Activated CD4-positive, alpha-beta T cell treated with anti-CD3 and anti-CD28 coated beads for 36 hours (primary cell): Measurements from ENCODE around the gene HID1. TPM values are rescaled to one million over a fixed set of nuclear protein-coding genes. Genes with fewer than 3 reads are reported as not detected.

Experiments used
- ATAC-seq: fragments of 200-7000 bp; cut with Tn5 transposase; one replicate; pipeline ENCODE4 v1.10.0; 2021; ENCODE audit warnings: mild to moderate bottlenecking, moderate library complexity
- CTCF ChIA-PET: fragments of 350-600 bp; sonication (Branson Sonifier 250); formaldehyde crosslinking; loops from one replicate; lab custom pipeline; 2021; ENCODE audit warnings: antibody characterized with exemption; lab: Charles Lee
- POLR2A ChIA-PET: fragments of 350-600 bp; sonication (Branson Sonifier 250); formaldehyde crosslinking; loops from one replicate; lab custom pipeline; 2021; ENCODE audit warnings: antibody characterized with exemption, inconsistent platforms; lab: Charles Lee
- DNase-seq: peaks from one replicate; pipeline ENCODE4 v3.0.0-alpha.2; 2020
- H3K27ac Mint-ChIP-seq: one replicate; pipeline ENCODE4 v1.8.0; 2021; ENCODE audit warnings: mixed read lengths
- H3K27me3 Mint-ChIP-seq: one replicate; pipeline ENCODE4 v1.8.0; 2021; ENCODE audit warnings: mixed read lengths
- H3K36me3 Mint-ChIP-seq: one replicate; pipeline ENCODE4 v1.8.0; 2021; ENCODE audit warnings: low read depth, mixed read lengths
- H3K4me1 Mint-ChIP-seq: one replicate; pipeline ENCODE4 v1.8.0; 2021; ENCODE audit warnings: mixed read lengths
- H3K4me3 Mint-ChIP-seq: one replicate; pipeline ENCODE4 v1.8.0; 2021; ENCODE audit warnings: mild to moderate bottlenecking, moderate library complexity, mixed read lengths
- H3K9me3 Mint-ChIP-seq: one replicate; pipeline ENCODE4 v1.8.0; 2021; ENCODE audit warnings: low read depth, mixed read lengths
- intact Hi-C, 2 experiments: fragments of 100-400 bp; cut with DNase I in 1 of 2; cut with micrococcal nuclease in 1 of 2; formaldehyde crosslinking; loops; one replicate each; pipeline versions ENCODE4 v1.14.2 to v1.15.1; 2022 to 2024; cut with DNase I, micrococcal nuclease
- total RNA-seq, 2 experiments: library from RNA; stranded (reverse); gene quantifications; one replicate each; pipeline ENCODE4 v1.2.3, GENCODE V29; 2021

Gene HID1
- total RNA-seq, result 1 to 10 TPM; 1.6 TPM

GRCh38 chr17:74972107-74972972 is at the start of gene HID1:
TSS of gene HID1 (minus strand) at chr17:74972759. CDS start at chr17:74972656, 103 bp downstream.
- peak within 1 kb of the TSS; percentile 70 for H3K4me3 Mint-ChIP-seq
- no peaks in the 10 kb centered on the region for H3K36me3 Mint-ChIP-seq
- no peaks in the 10 kb centered on the region for H3K9me3 Mint-ChIP-seq
- POLR2A ChIA-PET, result interaction anchor here (0.6 to 1.8 kb wide), 4 partner anchors 11 to 99 kb away, joined by 3 to 6 read pairs (median 4); partner anchors contain the start of genes FDXR and MRPL58
- CTCF ChIA-PET, result interaction anchor here (0.6 to 10.6 kb wide), 7 partner anchors 10 to 260 kb away, joined by 3 to 82 read pairs (median 3); partner anchors contain the start of genes ARMC7 and CDR2L
- peaks cover 7% of the 10 kb centered on the region for H3K27me3 Mint-ChIP-seq
- DNase-seq, result peak; percentile 88
- peaks cover 9% of the 10 kb centered on the region for H3K4me1 Mint-ChIP-seq
- peak; percentile 89 for ATAC-seq
- intact Hi-C loops, result loop anchor here in 1 of 2 experiments (1.0 kb wide), 2 partner anchors 10 to 15 kb away; partner anchors contain the start of gene CDR2L
- no peak within 1 kb of the TSS for H3K27ac Mint-ChIP-seq

GRCh38 chr17:75020331-75021110 is 48.0 kb upstream of the HID1 start:
- no peaks in the 10 kb centered on the region for H3K9me3 Mint-ChIP-seq
- H3K4me1 Mint-ChIP-seq, result peaks cover 11% of the 10 kb centered on the region
- H3K27me3 Mint-ChIP-seq, result no peaks in the 10 kb centered on the region
- ATAC-seq (no peak), DNase-seq (no peak)
- H3K27ac Mint-ChIP-seq, result no peak overlapping the region
- ChIA-PET CTCF (interaction anchor here (1.6 kb wide), 1 partner anchor 59 kb away, joined by 8 read pairs; no protein-coding TSS in a partner anchor), POLR2A (no interaction called here)
- no peak overlapping the region for H3K4me3 Mint-ChIP-seq
- peaks cover 46% of the 10 kb centered on the region for H3K36me3 Mint-ChIP-seq
- intact Hi-C loops, result no loop called here

DNA sequence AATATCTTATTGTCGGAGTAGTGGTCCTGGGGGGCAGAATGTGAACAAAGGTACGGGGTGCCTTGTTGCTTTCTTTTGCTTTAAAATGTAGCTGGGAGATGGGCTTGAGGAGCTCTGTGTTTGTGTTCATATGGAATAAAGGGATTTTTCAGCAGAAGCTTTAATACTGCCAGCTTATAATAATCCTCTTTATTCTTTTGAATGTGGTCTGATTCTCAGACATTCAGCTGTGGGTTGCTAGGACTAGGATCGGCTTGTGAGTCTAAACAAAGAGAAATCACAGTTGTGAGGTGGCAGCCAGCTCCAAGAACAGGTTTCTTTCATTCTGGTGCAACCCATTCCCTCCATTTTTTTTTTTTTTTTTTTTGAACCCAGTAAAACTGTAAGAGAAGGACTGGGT is 47.2 kb upstream of the HID1 start:
- no peak for DNase-seq
- Mint-ChIP-seq H3K4me1 (peaks cover 6% of the 10 kb centered on the region), H3K27ac (no peak overlapping the region), H3K9me3 (no peaks in the 10 kb centered on the region), H3K36me3 (peaks cover 42% of the 10 kb centered on the region), H3K27me3 (no peaks in the 10 kb centered on the region), H3K4me3 (no peak overlapping the region)
- POLR2A ChIA-PET, result no interaction called here
- no peak for ATAC-seq
- CTCF ChIA-PET, result interaction anchor here (0.7 to 1.6 kb wide), 7 partner anchors 8 to 699 kb away, joined by 3 to 8 read pairs (median 3); no protein-coding TSS in a partner anchor
- intact Hi-C loops, result no loop called here

GRCh38 chr17:75019146-75019545 is 46.6 kb upstream of the HID1 start:
- Mint-ChIP-seq H3K36me3 (peaks cover 40% of the 10 kb centered on the region), H3K4me3 (no peak overlapping the region), H3K27me3 (no peaks in the 10 kb centered on the region), H3K27ac (no peak overlapping the region), H3K4me1 (peaks cover 6% of the 10 kb centered on the region), H3K9me3 (no peaks in the 10 kb centered on the region)
- intact Hi-C loops, result no loop called here
- no peak for DNase-seq
- ATAC-seq, result no peak
- ChIA-PET CTCF (interaction anchor here (0.5 to 1.6 kb wide), 6 partner anchors 8 to 226 kb away, joined by 3 to 8 read pairs (median 4); no protein-coding TSS in a partner anchor), POLR2A (no interaction called here)

GRCh38 chr17:75013092-75013559 is 40.6 kb upstream of the HID1 start:
- intact Hi-C loops, result loop anchor here (1.0 to 2.0 kb wide), 2 partner anchors 52 to 140 kb away; no protein-coding TSS in a partner anchor
- Mint-ChIP-seq H3K4me1 (peaks cover 31% of the 10 kb centered on the region), H3K27me3 (no peaks in the 10 kb centered on the region), H3K36me3 (peaks cover 15% of the 10 kb centered on the region), H3K27ac (peak overlapping the region; percentile 92), H3K4me3 (peak overlapping the region; percentile 95), H3K9me3 (no peaks in the 10 kb centered on the region)
- DNase-seq (no peak), ATAC-seq (no peak)
- CTCF ChIA-PET, result interaction anchor here (0.6 to 3.7 kb wide), 22 partner anchors 9 to 443 kb away, joined by 3 to 52 read pairs (median 3); partner anchors contain the start of gene CDR2L
- POLR2A ChIA-PET, result interaction anchor here (0.7 to 1.5 kb wide), 5 partner anchors 21 to 192 kb away, joined by 3 to 12 read pairs (median 4); partner anchors contain the start of genes CDR2L and NUP85

DNA sequence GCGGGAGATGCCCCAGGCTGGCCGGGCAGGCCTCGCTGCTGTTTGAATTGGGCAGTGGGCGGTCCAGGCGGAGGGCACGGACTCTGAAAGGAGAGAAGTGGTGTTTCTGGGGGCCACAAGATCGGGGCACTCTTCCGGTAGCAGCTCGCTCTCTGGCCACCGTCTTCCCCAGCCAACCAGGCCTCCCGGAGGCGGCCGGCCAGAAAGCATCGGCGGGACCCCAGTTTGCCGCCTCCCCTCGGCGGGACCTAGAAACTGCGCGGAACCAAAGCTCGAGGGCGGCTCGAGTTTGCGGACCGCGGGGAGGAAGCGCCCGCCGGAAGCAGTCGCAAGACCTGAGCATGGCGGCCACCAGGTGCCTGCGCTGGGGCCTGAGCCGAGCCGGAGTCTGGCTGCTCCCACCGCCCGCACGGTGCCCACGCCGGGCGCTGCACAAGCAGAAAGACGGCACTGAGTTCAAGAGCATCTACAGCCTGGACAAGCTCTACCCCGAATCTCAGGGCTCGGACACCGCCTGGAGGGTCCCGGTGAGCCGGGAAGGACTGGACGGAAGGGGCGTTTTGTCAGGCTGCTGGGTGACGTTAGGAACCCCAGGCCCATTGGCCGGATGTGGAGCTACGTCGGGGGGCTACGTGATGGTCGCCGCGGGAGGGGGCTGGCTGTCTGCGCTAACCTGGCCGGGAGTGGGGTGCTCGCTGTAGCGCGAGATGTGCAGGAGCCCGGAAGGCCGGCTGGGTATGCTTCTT is 40.0 kb upstream of the HID1 start, which contains the start of gene MRPL58:
Gene MRPL58 (plus strand): TSS at position 325 of the 746 bp plus-strand sequence. CDS start 17 bp downstream, at position 342.
- POLR2A ChIA-PET, result interaction anchor here (0.7 to 1.5 kb wide), 5 partner anchors 22 to 193 kb away, joined by 3 to 12 read pairs (median 4); partner anchors contain the start of genes CDR2L, HID1 and NUP85
- intact Hi-C loops, result loop anchor here (1.0 to 2.0 kb wide), 7 partner anchors 21 to 139 kb away; partner anchors contain the start of genes CDR2L (in 1 of the 2) and KCTD2 (in 1 of the 2)
- Mint-ChIP-seq H3K27me3 (no peaks in the 10 kb centered on the region), H3K36me3 (peaks cover 12% of the 10 kb centered on the region), H3K4me3 (peak within 1 kb of the TSS; percentile 95), H3K9me3 (no peaks in the 10 kb centered on the region), H3K4me1 (peaks cover 31% of the 10 kb centered on the region), H3K27ac (peak within 1 kb of the TSS; percentile 92)
- peak; percentile 96 for ATAC-seq
- peak; percentile 91 for DNase-seq
- CTCF ChIA-PET, result interaction anchor here (0.6 to 3.7 kb wide), 26 partner anchors 10 to 179 kb away, joined by 3 to 52 read pairs (median 3); partner anchors contain the start of gene CDR2L

- DNase-seq, result no peak
- ChIA-PET POLR2A (interaction anchor here (0.6 to 1.5 kb wide), 3 partner anchors 24 to 138 kb away, joined by 3 to 6 read pairs (median 3); partner anchors contain the start of genes CDR2L and HID1), CTCF (interaction anchor here (0.6 to 3.7 kb wide), 16 partner anchors 12 to 179 kb away, joined by 3 to 52 read pairs (median 3); partner anchors contain the start of gene CDR2L)
- peaks cover 31% of the 10 kb centered on the region for H3K4me1 Mint-ChIP-seq
- ATAC-seq, result no peak
- no peaks in the 10 kb centered on the region for H3K9me3 Mint-ChIP-seq
- H3K4me3 Mint-ChIP-seq, result peak overlapping the region; percentile 95
- H3K36me3 Mint-ChIP-seq, result peaks cover 12% of the 10 kb centered on the region
- no peaks in the 10 kb centered on the region for H3K27me3 Mint-ChIP-seq
- intact Hi-C loops, result loop anchor here (1.0 to 2.0 kb wide), 6 partner anchors 21 to 51 kb away; partner anchors contain the start of genes CDR2L (in 1 of the 2) and KCTD2 (in 1 of the 2)
- peak overlapping the region; percentile 83 for H3K27ac Mint-ChIP-seq
Measured at GRCh38 chr17:75012096-75012345, 39.5 kb upstream of the HID1 start.

GRCh38 chr17:75011401-75012095 is 39.0 kb upstream of the HID1 start:
- peak overlapping the region; percentile 95 for H3K4me3 Mint-ChIP-seq
- H3K9me3 Mint-ChIP-seq, result no peaks in the 10 kb centered on the region
- no peaks in the 10 kb centered on the region for H3K27me3 Mint-ChIP-seq
- intact Hi-C loops, result loop anchor here (1.0 to 2.0 kb wide), 6 partner anchors 22 to 51 kb away; partner anchors contain the start of genes CDR2L (in 1 of the 2) and KCTD2 (in 1 of the 2)
- POLR2A ChIA-PET, result interaction anchor here (0.6 to 1.5 kb wide), 5 partner anchors 20 to 139 kb away, joined by 3 to 6 read pairs (median 3); partner anchors contain the start of genes CDR2L and HID1
- H3K4me1 Mint-ChIP-seq, result peaks cover 31% of the 10 kb centered on the region
- ATAC-seq, result no peak
- no peak for DNase-seq
- peaks cover 8% of the 10 kb centered on the region for H3K36me3 Mint-ChIP-seq
- CTCF ChIA-PET, result interaction anchor here (0.6 to 3.7 kb wide), 17 partner anchors 8 to 229 kb away, joined by 3 to 52 read pairs (median 3); partner anchors contain the start of gene CDR2L
- H3K27ac Mint-ChIP-seq, result peak overlapping the region; percentile 83

- intact Hi-C loops, result no loop called here
- Mint-ChIP-seq H3K27ac (peak overlapping the region; percentile 59), H3K4me1 (peaks cover 31% of the 10 kb centered on the region), H3K9me3 (no peaks in the 10 kb centered on the region), H3K4me3 (no peak overlapping the region), H3K27me3 (no peaks in the 10 kb centered on the region), H3K36me3 (peaks cover 5% of the 10 kb centered on the region)
- ChIA-PET POLR2A (interaction anchor here (0.7 to 1.0 kb wide), 2 partner anchors 21 to 93 kb away, joined by 3 to 6 read pairs; no protein-coding TSS in a partner anchor), CTCF (interaction anchor here (0.7 to 3.7 kb wide), 12 partner anchors 8 to 230 kb away, joined by 3 to 52 read pairs (median 6); partner anchors contain the start of gene CDR2L)
- ATAC-seq (peak; percentile 14), DNase-seq (peak; percentile 42)
Measured at GRCh38 chr17:75010683-75011400, 38.3 kb upstream of the HID1 start.
